MCF 10A (cell line): Measurements from ENCODE around the gene FAM200B. TPM values are rescaled to one million over a fixed set of nuclear protein-coding genes. Genes with fewer than 3 reads are reported as not detected.

Source experiments
- BruUV-seq: library from RNA; stranded (reverse); fragments of 400-500 nt; replicated peaks from 2 replicates; lab custom pipeline; 2021; lab: Mats Ljungman, UMichigan
- CTCF ChIA-PET: fragments of 300-600 bp; sonication (Branson Sonifier 250); formaldehyde crosslinking; extraction: SDS; loops from one replicate; lab custom pipeline; 2021; ENCODE audit warnings: antibody characterized with exemption, inconsistent platforms; lab: Yijun Ruan, JAX
- POLR2A ChIA-PET: fragments of 300-600, 350-650 bp; sonication (Branson Sonifier 250); formaldehyde crosslinking; extraction: SDS; loops from one replicate; lab custom pipeline; 2020; ENCODE audit warnings: antibody characterized with exemption, inconsistent platforms; lab: Yijun Ruan, JAX
- DNase-seq: peaks from one replicate; pipeline ENCODE4 v3.0.0-alpha.2; 2018; ENCODE audit not compliant: unreplicated experiment
- H3K27ac Mint-ChIP-seq: one replicate; pipeline ENCODE4 v1.8.0; 2022; ENCODE audit warnings: mild to moderate bottlenecking, low read depth, mixed read lengths; ENCODE audit not compliant: unreplicated experiment
- H3K27me3 Mint-ChIP-seq: one replicate; pipeline ENCODE4 v1.8.0; 2022; ENCODE audit warnings: mixed read lengths; ENCODE audit not compliant: insufficient read depth, unreplicated experiment
- H3K36me3 Mint-ChIP-seq: one replicate; pipeline ENCODE4 v1.8.0; 2022; ENCODE audit warnings: mild to moderate bottlenecking, moderate library complexity, mixed read lengths; ENCODE audit not compliant: insufficient read depth, unreplicated experiment
- H3K4me1 Mint-ChIP-seq: one replicate; pipeline ENCODE4 v1.8.0; 2022; ENCODE audit warnings: mixed read lengths; ENCODE audit not compliant: insufficient read depth, unreplicated experiment
- H3K4me3 Mint-ChIP-seq: one replicate; pipeline ENCODE4 v1.8.0; 2022; ENCODE audit warnings: mild to moderate bottlenecking, moderate library complexity, mixed read lengths; ENCODE audit not compliant: unreplicated experiment
- H3K9me3 Mint-ChIP-seq: one replicate; pipeline ENCODE4 v1.8.0; 2022; ENCODE audit warnings: mixed read lengths; ENCODE audit not compliant: unreplicated experiment
- CTCF ChIP-seq: fragments of 200-600 bp; IDR thresholded peaks from one replicate; pipeline ENCODE4 v1.8.0; 2022; ENCODE audit warnings: antibody characterized with exemption, mild to moderate bottlenecking; ENCODE audit not compliant: unreplicated experiment
- intact Hi-C: fragments of 100-400 bp; cut with micrococcal nuclease; formaldehyde crosslinking; loops from 2 replicates; pipeline ENCODE4 v1.14.1; 2022
- total RNA-seq: library from RNA; stranded (reverse); gene quantifications from 2 replicates; pipeline ENCODE4 v1.2.3, GENCODE V29; 2022

Gene FAM200B
- total RNA-seq, 1 experiment from 2014 or later, result 46.5 TPM

GRCh38 chr4:15652841-15653240 lies 28.8 kb upstream of the FAM200B start:
- Mint-ChIP-seq H3K36me3 (peaks cover 28% of the 10 kb centered on the region), H3K4me3 (peak overlapping the region; percentile 97), H3K27ac (peak overlapping the region; percentile 96), H3K27me3 (no peaks in the 10 kb centered on the region), H3K9me3 (no peaks in the 10 kb centered on the region), H3K4me1 (peaks cover 26% of the 10 kb centered on the region)
- TF ChIP-seq CTCF, result no peak
- BruUV-seq, result no TSS peak
- ChIA-PET POLR2A (interaction anchor here (0.7 to 9.7 kb wide), 12 partner anchors 11 to 295 kb away, joined by 3 to 410 read pairs (median 6); partner anchors contain the start of gene FAM200B), CTCF (interaction anchor here (0.6 to 5.7 kb wide), 6 partner anchors 8 to 422 kb away, joined by 3 to 49 read pairs (median 4); partner anchors contain the start of gene FAM200B)
- no peak for DNase-seq
- intact Hi-C loops, result loop anchor here (2.0 to 5.0 kb wide), 2 partner anchors 39 to 414 kb away; no protein-coding TSS in a partner anchor

DNA sequence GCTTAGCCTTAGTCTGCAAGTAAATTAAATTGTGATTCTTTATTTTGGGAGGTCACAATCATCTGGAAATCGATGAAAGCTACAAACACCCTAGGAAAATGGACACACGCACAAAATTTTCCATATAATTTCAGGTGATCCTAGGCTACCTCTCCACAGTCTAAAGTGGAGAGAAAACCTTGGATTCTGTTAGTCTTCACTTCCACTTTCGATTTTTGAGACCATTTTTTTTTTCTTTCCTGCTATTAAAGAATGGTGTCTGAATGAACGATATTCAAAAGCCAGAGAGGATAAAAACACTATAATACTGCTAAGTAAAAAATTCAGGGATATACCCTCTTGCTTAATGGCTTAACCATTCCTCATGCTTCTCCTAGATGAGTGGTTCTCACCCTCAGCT lies 28.2 kb upstream of the FAM200B start:
- intact Hi-C loops, result loop anchor here (2.0 to 5.0 kb wide), 2 partner anchors 39 to 415 kb away; no protein-coding TSS in a partner anchor
- TF ChIP-seq CTCF, result no peak
- Mint-ChIP-seq H3K9me3 (no peaks in the 10 kb centered on the region), H3K27me3 (no peaks in the 10 kb centered on the region), H3K4me3 (peak overlapping the region; percentile 97), H3K36me3 (peaks cover 28% of the 10 kb centered on the region), H3K4me1 (peaks cover 26% of the 10 kb centered on the region), H3K27ac (peak overlapping the region; percentile 96)
- no peak for DNase-seq
- ChIA-PET CTCF (interaction anchor here (0.7 to 2.4 kb wide), 6 partner anchors 8 to 251 kb away, joined by 3 to 6 read pairs (median 4); no protein-coding TSS in a partner anchor), POLR2A (interaction anchor here (0.6 to 9.7 kb wide), 20 partner anchors 8 to 294 kb away, joined by 3 to 410 read pairs (median 5); partner anchors contain the start of genes CC2D2A and FAM200B)
- BruUV-seq, result no TSS peak

DNA sequence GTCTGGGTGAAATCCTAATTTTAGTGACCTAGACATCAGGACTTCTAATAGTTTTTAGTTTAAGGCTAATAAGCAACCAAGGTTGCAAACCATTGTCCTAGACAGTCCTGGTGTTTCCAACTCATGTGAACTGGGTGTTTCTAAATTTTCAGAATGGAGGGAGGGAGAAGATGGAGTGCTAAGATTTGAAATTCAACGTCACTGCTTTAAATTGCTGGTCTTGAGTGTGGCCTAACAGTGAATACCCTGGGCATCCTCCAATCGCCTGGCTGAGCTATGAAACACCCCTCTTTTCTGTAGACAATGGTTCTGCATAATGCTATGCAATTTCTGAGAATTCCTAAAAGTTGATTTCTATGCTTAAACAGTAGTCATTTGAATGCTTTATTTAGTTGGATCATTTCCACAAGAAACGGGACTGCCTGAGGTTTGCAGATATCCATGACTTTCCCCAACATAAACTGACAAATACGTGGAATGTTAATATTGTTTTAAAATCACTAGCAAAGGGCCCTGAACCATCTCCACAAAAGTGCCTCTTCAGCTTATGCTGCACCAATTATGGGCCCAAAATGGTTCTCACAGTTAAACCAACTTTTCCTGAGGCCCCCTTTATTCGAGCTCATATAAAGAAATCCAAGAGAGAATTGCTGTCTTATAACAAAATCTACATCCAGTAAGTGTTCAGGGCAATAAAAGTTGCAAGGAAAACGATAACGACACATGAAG lies 27.6 kb upstream of the FAM200B start:
- Mint-ChIP-seq H3K27ac (peak overlapping the region; percentile 96), H3K27me3 (no peaks in the 10 kb centered on the region), H3K9me3 (no peaks in the 10 kb centered on the region), H3K36me3 (peaks cover 28% of the 10 kb centered on the region), H3K4me1 (peaks cover 26% of the 10 kb centered on the region), H3K4me3 (peak overlapping the region; percentile 97)
- ChIA-PET POLR2A (interaction anchor here (0.6 to 9.7 kb wide), 28 partner anchors 9 to 571 kb away, joined by 3 to 410 read pairs (median 4); partner anchors contain the start of genes CC2D2A and FAM200B), CTCF (interaction anchor here (0.7 to 2.4 kb wide), 8 partner anchors 9 to 252 kb away, joined by 3 to 6 read pairs (median 3); partner anchors contain the start of gene FAM200B)
- peak; percentile 68 for DNase-seq
- TSS peak; percentile 45 for BruUV-seq
- no peak for TF ChIP-seq CTCF
- intact Hi-C loops, result loop anchor here (2.0 to 5.0 kb wide), 2 partner anchors 38 to 415 kb away; no protein-coding TSS in a partner anchor
